UCSD-AML1 (cell line): ENCODE data around the gene CHIC1.

ENCODE experiments used
- DNase-seq: peaks from one replicate; lab custom pipeline; 2025; ENCODE audit not compliant: unreplicated experiment; lab: John Stamatoyannopoulos, UW

CHIC1 gene

GRCh38 chrX:73728602-73729001 is 165.6 kb downstream of the CHIC1 start:
- DNase-seq: no peak
